Endothelial cell (in vitro differentiated cells): ENCODE results near the gene PTPN23. TPM values are rescaled to one million over a fixed set of nuclear protein-coding genes. Genes with fewer than 3 reads are reported as not detected.

Experiments
- DNase-seq: peaks from one replicate; pipeline ENCODE4 v3.0.0; 2021; ENCODE audit warnings: low spot score
- H3K27ac Mint-ChIP-seq: one replicate; pipeline ENCODE4 v1.8.0; 2021; ENCODE audit warnings: mixed read lengths, inconsistent platforms; ENCODE audit not compliant: unreplicated experiment
- H3K27me3 Mint-ChIP-seq: one replicate; pipeline ENCODE4 v1.8.0; 2021; ENCODE audit warnings: mild to moderate bottlenecking, moderate library complexity, mixed read lengths, inconsistent platforms; ENCODE audit not compliant: unreplicated experiment
- H3K36me3 Mint-ChIP-seq: one replicate; pipeline ENCODE4 v1.8.0; 2021; ENCODE audit warnings: mild to moderate bottlenecking, low read depth, mixed read lengths, inconsistent platforms; ENCODE audit not compliant: unreplicated experiment
- H3K4me1 Mint-ChIP-seq: one replicate; pipeline ENCODE4 v1.8.0; 2021; ENCODE audit warnings: mild to moderate bottlenecking, mixed read lengths, inconsistent platforms; ENCODE audit not compliant: unreplicated experiment
- H3K4me3 Mint-ChIP-seq: one replicate; pipeline ENCODE4 v1.8.0; 2021; ENCODE audit warnings: mild to moderate bottlenecking, mixed read lengths, inconsistent platforms; ENCODE audit not compliant: unreplicated experiment
- H3K9me3 Mint-ChIP-seq: one replicate; pipeline ENCODE4 v1.8.0; 2021; ENCODE audit warnings: mixed read lengths, inconsistent platforms; ENCODE audit not compliant: unreplicated experiment
- total RNA-seq: library from RNA; stranded (reverse); fragmentation: NEBNext Ultra II Directional; extraction: Animal tissue kit (Norgen Biotek cat#: 25700); gene quantifications from one replicate; pipeline ENCODE4 v1.2.1, GENCODE V29; 2021; ENCODE audit not compliant: unreplicated experiment
- TF ChIP-seq, protein P1 (sequence below): fragments of 200-600 bp; sonication (generic); IDR thresholded peaks from one replicate; pipeline ENCODE4 v1.5.0; 2021; ENCODE audit warnings: antibody characterized with exemption; ENCODE audit not compliant: unreplicated experiment

PTPN23 gene
- total RNA-seq, 1 donor from 2014 or later: 47.8 TPM

DNA sequence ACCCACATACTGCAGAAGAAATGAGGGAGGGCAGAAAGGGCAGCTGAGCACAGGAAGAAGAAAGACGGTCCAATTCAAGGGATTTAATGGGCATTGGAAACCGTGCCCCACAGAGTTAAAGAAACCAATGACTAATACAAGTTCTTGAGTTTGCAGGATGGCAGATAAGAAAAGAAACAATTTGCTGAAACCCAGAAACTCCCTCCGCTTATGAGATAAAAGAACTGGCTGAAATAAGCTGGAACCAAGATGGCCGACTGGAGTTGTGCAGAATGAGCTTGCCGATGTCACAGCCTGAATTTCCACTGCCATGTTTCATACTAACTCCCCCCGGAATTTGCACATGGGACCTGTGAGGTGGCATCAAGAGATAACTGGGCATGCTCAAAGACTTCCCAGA is 47.8 kb downstream of the PTPN23 start:
- Mint-ChIP-seq H3K36me3 (peaks cover 38% of the 10 kb centered on the region), H3K9me3 (no peaks in the 10 kb centered on the region), H3K4me3 (no peak overlapping the region), H3K27ac (no peak overlapping the region), H3K27me3 (peaks cover 2% of the 10 kb centered on the region), H3K4me1 (no peaks in the 10 kb centered on the region)
- TF ChIP-seq, protein P1, sequence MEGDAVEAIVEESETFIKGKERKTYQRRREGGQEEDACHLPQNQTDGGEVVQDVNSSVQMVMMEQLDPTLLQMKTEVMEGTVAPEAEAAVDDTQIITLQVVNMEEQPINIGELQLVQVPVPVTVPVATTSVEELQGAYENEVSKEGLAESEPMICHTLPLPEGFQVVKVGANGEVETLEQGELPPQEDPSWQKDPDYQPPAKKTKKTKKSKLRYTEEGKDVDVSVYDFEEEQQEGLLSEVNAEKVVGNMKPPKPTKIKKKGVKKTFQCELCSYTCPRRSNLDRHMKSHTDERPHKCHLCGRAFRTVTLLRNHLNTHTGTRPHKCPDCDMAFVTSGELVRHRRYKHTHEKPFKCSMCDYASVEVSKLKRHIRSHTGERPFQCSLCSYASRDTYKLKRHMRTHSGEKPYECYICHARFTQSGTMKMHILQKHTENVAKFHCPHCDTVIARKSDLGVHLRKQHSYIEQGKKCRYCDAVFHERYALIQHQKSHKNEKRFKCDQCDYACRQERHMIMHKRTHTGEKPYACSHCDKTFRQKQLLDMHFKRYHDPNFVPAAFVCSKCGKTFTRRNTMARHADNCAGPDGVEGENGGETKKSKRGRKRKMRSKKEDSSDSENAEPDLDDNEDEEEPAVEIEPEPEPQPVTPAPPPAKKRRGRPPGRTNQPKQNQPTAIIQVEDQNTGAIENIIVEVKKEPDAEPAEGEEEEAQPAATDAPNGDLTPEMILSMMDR: no peak
- no peak for DNase-seq

GRCh38 chr3:47429476-47430270 is 48.9 kb downstream of the PTPN23 start:
- DNase-seq: no peak
- Mint-ChIP-seq H3K27ac (no peak overlapping the region), H3K4me3 (peak overlapping the region; percentile 44), H3K9me3 (no peaks in the 10 kb centered on the region), H3K4me1 (no peaks in the 10 kb centered on the region), H3K36me3 (peaks cover 38% of the 10 kb centered on the region), H3K27me3 (peaks cover 2% of the 10 kb centered on the region)
- TF ChIP-seq, protein P1: no peak

DNA sequence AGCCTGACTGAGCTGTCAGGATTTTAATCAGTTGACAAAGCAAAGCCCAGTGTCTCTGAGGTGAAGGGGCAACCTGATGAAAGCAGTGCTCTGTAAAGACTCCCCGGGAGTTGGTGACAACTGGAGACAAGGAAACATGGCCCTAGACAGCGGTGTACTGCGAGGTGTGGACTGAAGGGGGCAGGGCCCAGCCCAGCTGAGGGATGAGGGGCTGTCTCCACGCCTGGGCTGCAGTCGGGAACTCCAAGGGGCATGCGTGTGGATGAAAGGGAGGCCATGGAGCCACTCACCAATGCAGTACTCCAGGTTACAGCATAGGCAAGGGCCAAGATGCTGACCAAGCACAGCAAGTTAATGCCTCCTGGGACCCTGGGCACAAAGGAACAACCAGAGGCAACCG is 49.8 kb downstream of the PTPN23 start:
- Mint-ChIP-seq H3K27me3 (peaks cover 2% of the 10 kb centered on the region), H3K9me3 (no peaks in the 10 kb centered on the region), H3K4me3 (no peak overlapping the region), H3K27ac (no peak overlapping the region), H3K36me3 (peaks cover 34% of the 10 kb centered on the region), H3K4me1 (no peaks in the 10 kb centered on the region)
- TF ChIP-seq, protein P1: no peak
- DNase-seq: no peak

DNA sequence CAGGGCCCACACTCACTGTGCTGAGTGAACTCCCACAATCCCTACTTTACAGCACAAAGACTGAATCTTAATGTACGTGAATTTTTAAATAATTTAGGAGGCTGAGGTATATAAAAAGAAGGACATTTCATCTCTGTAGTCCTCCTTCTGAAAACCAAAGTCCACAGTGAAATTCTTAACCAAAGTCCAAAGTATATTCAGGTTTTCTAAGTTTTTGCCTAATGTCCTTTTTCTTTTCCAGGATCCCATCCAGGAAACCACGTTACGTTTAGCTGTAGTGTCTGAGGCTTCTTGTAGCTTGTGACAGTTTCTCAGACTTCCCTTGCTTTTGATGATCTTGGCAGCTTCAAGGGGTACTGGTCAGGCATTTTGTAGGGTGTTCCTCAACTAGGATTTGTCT is 50.4 kb downstream of the PTPN23 start:
- H3K9me3 Mint-ChIP-seq: no peaks in the 10 kb centered on the region
- H3K27me3 Mint-ChIP-seq: peaks cover 2% of the 10 kb centered on the region
- no peak overlapping the region for H3K4me3 Mint-ChIP-seq
- no peak overlapping the region for H3K27ac Mint-ChIP-seq
- peaks cover 34% of the 10 kb centered on the region for H3K36me3 Mint-ChIP-seq
- TF ChIP-seq, protein P1: no peak
- DNase-seq: no peak
- H3K4me1 Mint-ChIP-seq: no peaks in the 10 kb centered on the region

- Mint-ChIP-seq H3K4me3 (no peak overlapping the region), H3K36me3 (peaks cover 34% of the 10 kb centered on the region), H3K27ac (no peak overlapping the region), H3K9me3 (no peaks in the 10 kb centered on the region), H3K27me3 (peaks cover 2% of the 10 kb centered on the region), H3K4me1 (no peaks in the 10 kb centered on the region)
- TF ChIP-seq, protein P1: no peak
- no peak for DNase-seq
These were observed 51.9 kb downstream of the PTPN23 start for GRCh38 chr3:47432673-47433072.
